DOHH2 (cell line): Measurements from ENCODE around the gene TNFRSF6B.

Experiments used
- H3F3A ChIP-seq: fragments of 200-600 bp; sonication (generic), shearing (Covaris generic); 2 replicates; pipeline ENCODE4 v1.6.0; 2016; ENCODE audit warnings: antibody characterized with exemption, mild to moderate bottlenecking; ENCODE audit not compliant: control insufficient read depth, insufficient read depth
- H3K27ac ChIP-seq: fragments of 200-600 bp; sonication (generic); 2 replicates; pipeline ENCODE4 v1.5.1; 2014; ENCODE audit warnings: low read depth, mild to moderate bottlenecking, low read length, moderate library complexity
- H3K27me3 ChIP-seq: fragments of 200-600 bp; sonication (generic); 2 replicates; pipeline ENCODE4 v1.6.1; 2014; ENCODE audit warnings: mild to moderate bottlenecking, low read length, mixed read lengths; ENCODE audit not compliant: control insufficient read depth
- H3K36me3 ChIP-seq: fragments of 200-600 bp; sonication (generic); 2 replicates; pipeline ENCODE4 v1.6.1; 2014; ENCODE audit warnings: mild to moderate bottlenecking, low read length, moderate library complexity, mixed read lengths; ENCODE audit not compliant: control insufficient read depth
- H3K4me1 ChIP-seq: fragments of 200-600 bp; sonication (generic); 2 replicates; pipeline ENCODE4 v1.6.1; 2014; ENCODE audit warnings: mild to moderate bottlenecking, low read length, mixed read lengths; ENCODE audit not compliant: control insufficient read depth
- H3K4me2 ChIP-seq: fragments of 200-600 bp; sonication (generic); 2 replicates; pipeline ENCODE4 v1.6.0; 2014; ENCODE audit warnings: mild to moderate bottlenecking, low read length, moderate library complexity
- H3K4me3 ChIP-seq: fragments of 200-600 bp; sonication (generic); 2 replicates; pipeline ENCODE4 v1.5.1; 2014; ENCODE audit warnings: mild to moderate bottlenecking, low read length, mixed read lengths
- H3K79me2 ChIP-seq: fragments of 200-600 bp; sonication (generic); 2 replicates; pipeline ENCODE4 v1.6.1; 2014; ENCODE audit warnings: mild to moderate bottlenecking, low read length, mixed read lengths; ENCODE audit not compliant: control insufficient read depth
- H3K9me2 ChIP-seq: fragments of 200-600 bp; sonication (generic); replicated peaks from 2 replicates; pipeline ENCODE4 v1.6.1; 2014; ENCODE audit warnings: mild to moderate bottlenecking, low read length, mixed read lengths; ENCODE audit not compliant: control insufficient read depth
- H3K9me3 ChIP-seq: fragments of 200-600 bp; sonication (generic); 2 replicates; pipeline ENCODE4 v1.6.1; 2014; ENCODE audit warnings: antibody characterized with exemption, low read length, mixed read lengths; ENCODE audit not compliant: control insufficient read depth, insufficient read depth
- H4K20me1 ChIP-seq: fragments of 200-600 bp; sonication (generic); 2 replicates; pipeline ENCODE4 v1.6.0; 2014; ENCODE audit warnings: low read depth, mild to moderate bottlenecking, antibody characterized with exemption, low read length, moderate library complexity; ENCODE audit not compliant: control insufficient read depth, insufficient read depth
- CTCF ChIP-seq: fragments of 200-600 bp; sonication (generic); IDR thresholded peaks from one replicate; pipeline ENCODE4 v1.5.1; 2014; ENCODE audit warnings: antibody characterized with exemption, mild to moderate bottlenecking, low read depth, low read length; ENCODE audit not compliant: poor library complexity, severe bottlenecking
- EZH2phosphoT487 ChIP-seq: fragments of 200-600 bp; sonication (generic); IDR thresholded peaks from 2 replicates; pipeline ENCODE4 v1.6.1; 2017; ENCODE audit warnings: borderline replicate concordance, mild to moderate bottlenecking, antibody characterized with exemption, low read length, moderate library complexity, mixed read lengths

The TNFRSF6B gene

GRCh38 chr20:63673951-63674350 lies 22.5 kb upstream of the TNFRSF6B start:
- Histone ChIP-seq H3K27me3 (no peaks in the 10 kb centered on the region), H3K9me2 (no peaks in the 10 kb centered on the region), H3K27ac (no peak overlapping the region), H3F3A (no peaks in the 10 kb centered on the region), H3K9me3 (no peaks in the 10 kb centered on the region), H3K4me2 (no peak overlapping the region), H3K4me3 (no peak overlapping the region), H4K20me1 (no peaks in the 10 kb centered on the region), H3K36me3 (peaks cover 24% of the 10 kb centered on the region), H3K79me2 (no peaks in the 10 kb centered on the region), H3K4me1 (no peaks in the 10 kb centered on the region)
- TF ChIP-seq CTCF (no peak), EZH2phosphoT487 (no peak)

- no peaks in the 10 kb centered on the region for H3K27me3 ChIP-seq
- no peaks in the 10 kb centered on the region for H3K9me3 ChIP-seq
- H3K9me2 ChIP-seq: no peaks in the 10 kb centered on the region
- no peaks in the 10 kb centered on the region for H3K79me2 ChIP-seq
- no peaks in the 10 kb centered on the region for H3F3A ChIP-seq
- H3K27ac ChIP-seq: no peak overlapping the region
- no peaks in the 10 kb centered on the region for H3K4me1 ChIP-seq
- no peaks in the 10 kb centered on the region for H4K20me1 ChIP-seq
- no peak overlapping the region for H3K4me3 ChIP-seq
- peaks cover 24% of the 10 kb centered on the region for H3K36me3 ChIP-seq
- TF ChIP-seq EZH2phosphoT487: no peak
- TF ChIP-seq CTCF: no peak
- H3K4me2 ChIP-seq: no peak overlapping the region
Measured at GRCh38 chr20:63675681-63676368, 20.6 kb upstream of the TNFRSF6B start.

DNA sequence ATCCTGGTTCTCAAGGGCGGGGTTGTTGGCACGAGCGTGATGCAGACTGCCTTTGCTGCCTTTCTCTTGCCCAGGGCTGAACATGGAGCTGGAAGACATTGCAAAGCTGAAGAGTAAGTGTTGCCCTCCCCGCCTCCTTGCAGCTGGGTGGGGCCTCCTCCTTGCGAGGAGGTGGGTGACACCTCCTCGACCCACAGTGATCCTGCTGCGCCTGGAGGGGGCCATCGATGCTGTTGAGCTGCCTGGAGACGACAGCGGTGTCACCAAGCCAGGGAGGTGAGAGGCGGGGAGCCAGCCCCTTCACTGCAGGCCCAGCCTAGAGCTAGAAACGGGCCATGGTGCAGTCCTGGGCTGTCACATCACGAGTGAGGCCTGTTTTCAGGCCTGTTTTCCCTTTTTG lies 18.4 kb upstream of the TNFRSF6B start:
- Histone ChIP-seq H3K9me2 (no peaks in the 10 kb centered on the region), H3K27ac (no peak overlapping the region), H3K36me3 (peaks cover 28% of the 10 kb centered on the region), H3K27me3 (no peaks in the 10 kb centered on the region), H3K79me2 (no peaks in the 10 kb centered on the region), H3K4me3 (no peak overlapping the region), H3K4me1 (no peaks in the 10 kb centered on the region), H3K4me2 (no peak overlapping the region), H4K20me1 (no peaks in the 10 kb centered on the region), H3F3A (no peaks in the 10 kb centered on the region), H3K9me3 (no peaks in the 10 kb centered on the region)
- no peak for TF ChIP-seq CTCF
- TF ChIP-seq EZH2phosphoT487: no peak
